ENCODE data around the gene SLIT3. TPM values are rescaled to one million over a fixed set of nuclear protein-coding genes. Genes with fewer than 3 reads are reported as not detected.

SLIT3 gene
- total RNA-seq, 4 donors from 2014 or later: 10.8 to 30.8 (median 18.4) TPM

GRCh38 chr5:168770996-168771395 lies 529.9 kb downstream of the SLIT3 start:
- 88% methylated on average over 5 of the region's 5 CpGs for WGBS
- TF ChIP-seq POLR2A (IDR thresholded peaks at IDR 0.05) (no peak), POLR2AphosphoS5 (IDR thresholded peaks at IDR 0.05) (no peak), CTCF (IDR thresholded peaks at IDR 0.05) (no peak), EP300 (IDR thresholded peaks at IDR 0.05) (no peak)
- H3K27ac ChIP-seq: no peak overlapping the region

GRCh38 chr5:168770036-168770498 lies 530.9 kb downstream of the SLIT3 start:
- Histone ChIP-seq H3K27ac (no peak overlapping the region), H3K36me3 (peaks cover 13% of the 10 kb centered on the region), H3K4me3 (no peak overlapping the region), H3K9me3 (no peaks in the 10 kb centered on the region), H3K27me3 (no peaks in the 10 kb centered on the region), H3K4me1 (peaks cover 7% of the 10 kb centered on the region)
- 83% methylated on average over 8 of the region's 8 CpGs for WGBS
- no peak for TF ChIP-seq EP300 (IDR thresholded peaks at IDR 0.05)
- TF ChIP-seq CTCF (IDR thresholded peaks at IDR 0.05): no peak
- TF ChIP-seq POLR2A (IDR thresholded peaks at IDR 0.05): no peak
- TF ChIP-seq POLR2AphosphoS5 (IDR thresholded peaks at IDR 0.05): no peak
- no peak for DNase-seq (ENCODE audit: low spot score in 2 of 2)

More at GRCh38 chr5:168770996-168771395, 529.9 kb downstream of the SLIT3 start:
- H3K36me3 ChIP-seq: peaks cover 13% of the 10 kb centered on the region
- no peak for DNase-seq (ENCODE audit: low spot score in 2 of 2)
- no peaks in the 10 kb centered on the region for H3K27me3 ChIP-seq
- H3K4me3 ChIP-seq: no peak overlapping the region
- peaks cover 3% of the 10 kb centered on the region for H3K4me1 ChIP-seq
- H3K9me3 ChIP-seq: no peaks in the 10 kb centered on the region

- WGBS: 87% methylated on average over 13 of the region's 13 CpGs
- Histone ChIP-seq H3K36me3 (peaks cover 13% of the 10 kb centered on the region), H3K9me3 (no peaks in the 10 kb centered on the region), H3K4me1 (peaks cover 7% of the 10 kb centered on the region), H3K27me3 (no peaks in the 10 kb centered on the region), H3K27ac (no peak overlapping the region), H3K4me3 (no peak overlapping the region)
- TF ChIP-seq EP300 (IDR thresholded peaks at IDR 0.05): no peak
- no peak for TF ChIP-seq CTCF (IDR thresholded peaks at IDR 0.05)
- no peak for DNase-seq (ENCODE audit: low spot score in 2 of 2)
These were observed 532.8 kb downstream of the SLIT3 start for GRCh38 chr5:168768172-168768571.

- Histone ChIP-seq H3K4me3 (no peak overlapping the region), H3K9me3 (no peaks in the 10 kb centered on the region), H3K36me3 (peaks cover 12% of the 10 kb centered on the region), H3K27ac (peak overlapping the region; percentile 54), H3K27me3 (no peaks in the 10 kb centered on the region), H3K4me1 (peaks cover 7% of the 10 kb centered on the region)
- TF ChIP-seq CTCF (IDR thresholded peaks at IDR 0.05) (no peak), POLR2A (IDR thresholded peaks at IDR 0.05) (no peak), POLR2AphosphoS5 (IDR thresholded peaks at IDR 0.05) (no peak), EP300 (IDR thresholded peaks at IDR 0.05) (no peak)
- no peak for DNase-seq (ENCODE audit: low spot score in 2 of 2)
- WGBS: 69% methylated on average over 2 of the region's 2 CpGs
These were observed 534.6 kb downstream of the SLIT3 start for GRCh38 chr5:168766426-168766700.

GRCh38 chr5:168765551-168766425 lies 535.2 kb downstream of the SLIT3 start:
- peaks cover 7% of the 10 kb centered on the region for H3K4me1 ChIP-seq
- H3K27me3 ChIP-seq: no peaks in the 10 kb centered on the region
- H3K27ac ChIP-seq: peak overlapping the region; percentile 54
- TF ChIP-seq EP300 (IDR thresholded peaks at IDR 0.05) (no peak), POLR2AphosphoS5 (IDR thresholded peaks at IDR 0.05) (peak in 1 of 3 donors; percentile 10)
- peaks cover 8% of the 10 kb centered on the region for H3K36me3 ChIP-seq
- no peaks in the 10 kb centered on the region for H3K9me3 ChIP-seq
- no peak for DNase-seq (ENCODE audit: low spot score in 2 of 2)
- H3K4me3 ChIP-seq: no peak overlapping the region
- WGBS: 45% methylated on average over 9 of the region's 9 CpGs

Data from suprapubic skin (tissue), 4 donors.